22Rv1 (cell line): ENCODE results near the gene MGAT5B.
"Not testable (repeated sequence)": the region's sequence is repeated elsewhere in the genome, so short reads cannot be mapped to it uniquely, and the experiment has no call there.

Experiments
- H3K27ac ChIP-seq: fragments of 450-650 bp; 2 replicates; pipeline ENCODE4 v1.5.1; 2017
- CTCF ChIP-seq: fragments of 450-650 bp; IDR thresholded peaks from 2 replicates; pipeline ENCODE4 v1.5.1; 2017; ENCODE audit warnings: mild to moderate bottlenecking
- ZFX ChIP-seq: fragments of 450-650 bp; IDR thresholded peaks from 2 replicates; pipeline ENCODE4 v1.6.1; 2017; ENCODE audit warnings: antibody characterized with exemption, borderline replicate concordance

MGAT5B gene

GRCh38 chr17:76847031-76847430 lies 21.2 kb upstream of the MGAT5B start:
- TF ChIP-seq ZFX (no peak), CTCF (no peak)
- no peak overlapping the region for H3K27ac ChIP-seq

DNA sequence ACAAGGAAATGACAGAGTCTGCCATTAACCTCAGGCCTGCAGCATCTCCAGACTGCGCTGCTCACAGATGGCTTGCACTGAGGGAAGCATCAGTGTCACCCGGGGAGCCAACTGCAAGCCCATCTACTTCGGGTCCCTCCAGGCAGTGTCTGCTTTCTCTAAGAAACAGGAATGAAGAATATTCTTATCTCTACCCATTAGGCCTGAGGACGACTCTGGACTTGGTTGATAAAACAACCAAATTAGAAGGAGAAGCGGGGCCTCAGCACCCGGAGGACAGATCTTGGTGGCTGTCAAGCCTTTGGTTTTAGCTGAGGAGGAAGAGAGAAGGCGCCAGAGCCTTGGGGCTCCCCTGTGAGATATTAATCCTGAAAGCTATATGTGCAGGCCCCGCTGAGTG lies 19.5 kb upstream of the MGAT5B start:
- H3K27ac ChIP-seq: no peak overlapping the region
- TF ChIP-seq ZFX (no peak), CTCF (no peak)

DNA sequence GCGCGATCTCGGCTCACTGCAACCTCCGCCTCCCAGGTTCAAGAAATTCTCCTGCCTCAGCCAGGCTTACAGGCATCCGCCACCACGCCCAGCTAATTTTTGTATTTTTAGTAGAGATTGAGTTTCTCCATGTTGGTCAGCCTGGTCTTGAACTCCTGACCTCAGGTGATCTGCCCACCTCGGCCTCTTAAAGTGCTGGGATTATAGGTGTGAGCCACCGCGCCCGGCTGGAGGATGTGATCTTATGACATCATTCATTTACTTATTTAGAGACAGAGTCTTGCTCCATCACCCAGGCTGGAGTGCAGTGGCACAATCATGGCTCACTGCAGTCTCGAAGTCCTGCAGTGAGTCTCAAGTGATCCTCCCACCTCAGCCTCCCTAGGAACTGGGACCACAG lies 19.0 kb upstream of the MGAT5B start:
- H3K27ac ChIP-seq: not testable (repeated sequence)

GRCh38 chr17:76852843-76853242 lies 15.4 kb upstream of the MGAT5B start:
- no peak for TF ChIP-seq ZFX
- TF ChIP-seq CTCF: no peak

DNA sequence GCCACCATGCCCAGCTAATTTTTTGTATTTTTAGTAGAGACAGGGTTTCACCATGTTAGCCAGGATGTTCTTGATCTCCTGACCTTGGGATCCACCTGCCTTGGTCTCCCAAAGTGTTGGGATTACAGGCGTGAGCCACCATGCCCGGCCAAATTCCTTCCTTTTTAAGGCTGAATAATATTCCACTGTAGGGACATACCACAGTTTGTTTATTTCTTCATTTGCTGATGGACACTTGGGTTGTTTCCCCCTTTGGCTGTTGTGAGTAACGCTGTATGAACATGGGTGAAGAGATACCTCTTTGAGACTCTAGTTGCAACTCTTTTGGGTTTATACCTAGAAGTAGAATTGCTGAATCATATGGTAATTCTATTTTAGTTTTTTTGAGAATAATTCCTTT lies 13.1 kb upstream of the MGAT5B start:
- H3K27ac ChIP-seq: no peak overlapping the region
- TF ChIP-seq CTCF (no peak), ZFX (no peak)

More at GRCh38 chr17:76852843-76853242, 15.4 kb upstream of the MGAT5B start:
- H3K27ac ChIP-seq: no peak overlapping the region

DNA sequence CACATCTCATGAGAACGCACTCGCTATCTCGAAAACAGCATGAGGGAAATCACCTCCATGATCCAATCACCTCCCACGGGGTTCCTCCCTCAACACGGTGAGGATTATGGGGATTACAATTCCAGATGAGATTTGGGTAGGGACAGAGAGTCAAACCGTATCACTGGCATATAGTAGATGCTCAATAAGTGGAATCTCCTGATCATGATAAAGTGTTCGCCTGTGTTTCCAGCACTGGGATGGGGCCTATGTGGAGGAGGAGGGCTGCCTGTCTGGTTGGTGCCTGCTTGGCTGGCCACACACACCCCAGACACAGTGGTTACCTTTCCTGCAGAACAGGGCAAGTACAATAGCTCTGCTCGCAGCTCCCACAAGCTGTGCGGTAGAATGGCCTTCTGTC lies 6.1 kb upstream of the MGAT5B start:
- H3K27ac ChIP-seq: no peak overlapping the region
- TF ChIP-seq ZFX (no peak), CTCF (no peak)

DNA sequence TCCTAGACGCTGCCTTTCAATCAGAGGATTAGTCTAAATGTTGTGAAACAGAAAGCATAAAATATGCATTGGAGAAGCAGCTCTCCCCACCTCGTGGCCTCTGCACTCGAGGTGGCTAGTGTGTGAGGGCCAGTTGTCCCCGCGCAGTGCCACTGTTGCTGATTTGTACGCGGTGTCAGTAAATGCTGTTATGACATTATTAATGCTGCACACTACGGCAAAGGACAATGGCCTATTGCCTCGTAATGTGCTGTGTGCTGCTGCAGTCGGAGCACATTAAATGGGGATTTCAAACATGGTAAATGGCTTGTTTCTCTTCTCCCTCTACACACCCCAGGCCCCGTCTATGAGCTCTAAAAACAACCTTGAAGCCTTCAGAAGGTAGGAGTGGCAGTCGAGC lies 5.7 kb upstream of the MGAT5B start:
- H3K27ac ChIP-seq: no peak overlapping the region
- TF ChIP-seq CTCF (no peak), ZFX (no peak)

DNA sequence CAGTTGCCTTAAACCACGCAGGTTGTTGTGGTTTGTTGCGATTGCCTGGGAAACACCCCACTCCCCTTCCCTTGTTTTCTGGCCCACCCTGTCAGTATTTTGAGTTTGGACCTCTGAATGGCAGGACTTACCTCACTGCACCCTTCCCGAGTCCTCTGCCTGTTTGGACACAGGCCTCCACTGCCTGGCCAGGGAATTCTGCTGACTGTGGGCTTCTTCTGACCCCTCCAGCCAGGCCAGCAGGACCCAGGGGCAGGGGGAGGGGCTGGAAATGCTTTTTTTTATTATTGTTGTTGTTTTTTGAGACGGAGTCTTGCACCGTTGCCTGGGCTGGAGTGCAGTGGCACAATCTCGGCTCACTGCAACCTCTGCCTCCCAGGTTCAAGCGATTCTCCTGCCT lies 4.2 kb upstream of the MGAT5B start:
- no peak for TF ChIP-seq ZFX
- no peak overlapping the region for H3K27ac ChIP-seq
